Measurements from ENCODE around the gene ILF3.
A peak's percentile ranks its signal among the peaks of the same experiment; 100 is the strongest.

Gene ILF3

GRCh38 chr19:10625003-10625761 lies 29.0 kb upstream of the ILF3 start, which contains the start of gene SLC44A2:
Gene SLC44A2 (plus strand): TSS chr19:10625553. CDS start chr19:10625634, 81 bp downstream.
- in situ Hi-C loops (cut with HindIII; ENCODE audit: low pct_ligation_motif_present, low sequenced_read_pairs) = no loop called here
- TF ChIP-seq, protein P1, sequence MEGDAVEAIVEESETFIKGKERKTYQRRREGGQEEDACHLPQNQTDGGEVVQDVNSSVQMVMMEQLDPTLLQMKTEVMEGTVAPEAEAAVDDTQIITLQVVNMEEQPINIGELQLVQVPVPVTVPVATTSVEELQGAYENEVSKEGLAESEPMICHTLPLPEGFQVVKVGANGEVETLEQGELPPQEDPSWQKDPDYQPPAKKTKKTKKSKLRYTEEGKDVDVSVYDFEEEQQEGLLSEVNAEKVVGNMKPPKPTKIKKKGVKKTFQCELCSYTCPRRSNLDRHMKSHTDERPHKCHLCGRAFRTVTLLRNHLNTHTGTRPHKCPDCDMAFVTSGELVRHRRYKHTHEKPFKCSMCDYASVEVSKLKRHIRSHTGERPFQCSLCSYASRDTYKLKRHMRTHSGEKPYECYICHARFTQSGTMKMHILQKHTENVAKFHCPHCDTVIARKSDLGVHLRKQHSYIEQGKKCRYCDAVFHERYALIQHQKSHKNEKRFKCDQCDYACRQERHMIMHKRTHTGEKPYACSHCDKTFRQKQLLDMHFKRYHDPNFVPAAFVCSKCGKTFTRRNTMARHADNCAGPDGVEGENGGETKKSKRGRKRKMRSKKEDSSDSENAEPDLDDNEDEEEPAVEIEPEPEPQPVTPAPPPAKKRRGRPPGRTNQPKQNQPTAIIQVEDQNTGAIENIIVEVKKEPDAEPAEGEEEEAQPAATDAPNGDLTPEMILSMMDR (IDR thresholded peaks at IDR 0.05; ENCODE audit: low read depth, low read length, missing control alignments) = no peak
- Histone ChIP-seq H3K27me3 (replicated peaks) (no peaks in the 10 kb centered on the region), H3K36me3 (replicated peaks) (peaks cover 3% of the 10 kb centered on the region), H3K4me3 (ENCODE audit: low read depth, low read length) (peak within 1 kb of the TSS; percentile 53), H3K27ac (no peak within 1 kb of the TSS)
- peak; percentile 26 for DNase-seq

- Histone ChIP-seq H3K4me3 (ENCODE audit: low read depth, low read length) (peak overlapping the region; percentile 53), H3K27me3 (replicated peaks) (no peaks in the 10 kb centered on the region), H3K36me3 (replicated peaks) (peaks cover 3% of the 10 kb centered on the region), H3K27ac (no peak overlapping the region)
- DNase-seq = no peak
- TF ChIP-seq, protein P1 (IDR thresholded peaks at IDR 0.05; ENCODE audit: low read depth, low read length, missing control alignments) = no peak
- in situ Hi-C loops (cut with HindIII; ENCODE audit: low pct_ligation_motif_present, low sequenced_read_pairs) = no loop called here
Measured at GRCh38 chr19:10625762-10626138, 28.4 kb upstream of the ILF3 start.

DNA sequence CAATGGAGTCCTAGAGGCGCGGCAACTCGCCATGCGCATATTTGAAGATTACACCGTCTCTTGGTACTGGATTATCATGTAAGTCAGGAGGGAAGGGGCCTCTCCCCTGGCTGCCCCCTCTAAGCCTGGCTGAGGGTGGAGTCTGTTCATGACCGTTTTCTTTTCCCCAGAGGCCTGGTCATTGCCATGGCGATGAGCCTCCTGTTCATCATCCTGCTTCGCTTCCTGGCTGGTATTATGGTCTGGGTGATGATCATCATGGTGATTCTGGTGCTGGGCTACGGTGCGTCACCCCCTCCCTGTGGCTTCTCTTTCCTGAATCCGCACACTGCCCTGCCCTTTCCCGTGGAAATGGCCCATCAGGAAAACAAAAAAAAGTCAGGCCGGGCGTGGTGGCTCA lies 22.3 kb upstream of the ILF3 start:
- Histone ChIP-seq H3K27ac (no peak overlapping the region), H3K27me3 (replicated peaks) (no peaks in the 10 kb centered on the region), H3K36me3 (replicated peaks) (peaks cover 47% of the 10 kb centered on the region), H3K4me3 (ENCODE audit: low read depth, low read length) (no peak overlapping the region)
- TF ChIP-seq, protein P1 (IDR thresholded peaks at IDR 0.05; ENCODE audit: low read depth, low read length, missing control alignments) = no peak
- no peak for DNase-seq
- in situ Hi-C loops (cut with HindIII; ENCODE audit: low pct_ligation_motif_present, low sequenced_read_pairs) = no loop called here

DNA sequence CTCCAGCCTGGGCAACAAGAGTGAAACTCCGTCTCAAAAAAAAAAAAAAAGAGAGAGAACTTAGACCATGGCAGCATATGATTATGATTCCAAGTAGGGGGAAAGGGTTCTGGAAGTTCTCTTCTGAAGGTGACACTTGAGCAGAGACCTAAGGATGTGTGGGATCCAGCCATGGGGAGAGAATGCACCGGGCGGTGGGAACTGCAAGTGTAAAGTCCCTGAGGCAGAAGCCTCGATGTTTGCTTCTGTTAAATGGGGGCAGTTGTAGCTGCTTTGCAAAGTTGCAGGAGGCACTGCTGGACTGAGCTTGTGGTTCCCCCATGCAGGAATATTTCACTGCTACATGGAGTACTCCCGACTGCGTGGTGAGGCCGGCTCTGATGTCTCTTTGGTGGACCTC lies 19.7 kb upstream of the ILF3 start:
- in situ Hi-C loops (cut with HindIII; ENCODE audit: low pct_ligation_motif_present, low sequenced_read_pairs) = no loop called here
- no peak overlapping the region for H3K27ac ChIP-seq
- DNase-seq = no peak
- peaks cover 66% of the 10 kb centered on the region for H3K36me3 ChIP-seq (replicated peaks)
- H3K27me3 ChIP-seq (replicated peaks) = no peaks in the 10 kb centered on the region
- TF ChIP-seq, protein P1 (IDR thresholded peaks at IDR 0.05; ENCODE audit: low read depth, low read length, missing control alignments) = no peak
- no peak overlapping the region for H3K4me3 ChIP-seq (ENCODE audit: low read depth, low read length)

DNA sequence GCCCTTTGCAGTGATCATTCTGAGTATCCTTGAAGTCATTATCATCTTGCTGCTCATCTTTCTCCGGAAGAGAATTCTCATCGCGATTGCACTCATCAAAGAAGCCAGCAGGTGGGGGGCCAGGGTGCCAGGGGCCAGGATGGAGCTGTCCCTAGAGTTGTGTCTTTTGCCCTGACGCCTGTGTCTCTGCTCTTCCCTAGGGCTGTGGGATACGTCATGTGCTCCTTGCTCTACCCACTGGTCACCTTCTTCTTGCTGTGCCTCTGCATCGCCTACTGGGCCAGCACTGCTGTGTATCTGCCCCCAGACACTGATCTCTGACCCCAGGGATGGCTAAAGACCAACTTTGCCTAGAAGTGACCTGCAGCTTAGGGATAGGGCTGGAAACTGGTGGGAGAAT lies 19.2 kb upstream of the ILF3 start:
- TF ChIP-seq, protein P1 (IDR thresholded peaks at IDR 0.05; ENCODE audit: low read depth, low read length, missing control alignments) = no peak
- H3K27ac ChIP-seq = no peak overlapping the region
- H3K36me3 ChIP-seq (replicated peaks) = peaks cover 66% of the 10 kb centered on the region
- no peak for DNase-seq
- H3K4me3 ChIP-seq (ENCODE audit: low read depth, low read length) = no peak overlapping the region
- in situ Hi-C loops (cut with HindIII; ENCODE audit: low pct_ligation_motif_present, low sequenced_read_pairs) = no loop called here
- no peaks in the 10 kb centered on the region for H3K27me3 ChIP-seq (replicated peaks)
